ENCODE results near the gene EXTL1.

EXTL1 gene

DNA sequence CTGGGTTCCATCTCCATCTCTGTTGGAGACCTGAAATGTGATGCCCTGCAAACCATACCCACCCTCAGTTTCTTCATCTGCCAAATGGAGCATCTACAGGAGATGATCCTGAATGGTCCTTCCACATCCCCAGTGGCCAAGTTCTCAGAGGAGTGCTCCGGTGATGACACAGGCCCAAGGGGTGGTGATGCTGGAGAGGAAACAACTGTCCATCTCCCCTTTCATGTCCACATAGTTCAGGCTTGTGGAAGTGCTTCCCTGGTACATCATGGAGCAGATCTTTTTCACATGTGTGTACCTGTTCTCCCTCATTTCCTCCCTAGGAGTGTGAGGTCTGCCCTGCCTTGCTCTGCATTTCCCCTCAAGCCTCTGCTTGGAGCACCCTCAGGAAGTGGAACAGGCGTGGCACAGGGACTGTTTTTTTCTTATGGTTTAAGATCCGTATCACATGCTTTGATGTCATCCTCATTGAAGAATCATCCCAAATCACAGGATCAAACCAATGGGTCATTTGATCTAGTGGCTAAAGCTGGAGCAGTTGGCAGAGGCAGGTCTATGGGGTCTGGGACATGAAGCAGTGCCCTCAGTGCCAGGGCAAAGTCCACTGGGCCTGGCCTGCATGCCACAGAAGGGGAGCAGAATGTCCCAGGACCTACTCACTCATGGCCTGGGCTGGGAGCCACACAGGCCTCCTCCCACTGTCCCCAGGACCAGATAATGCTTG is 54.0 kb downstream of the EXTL1 start:
- no peak for DNase-seq

DNA sequence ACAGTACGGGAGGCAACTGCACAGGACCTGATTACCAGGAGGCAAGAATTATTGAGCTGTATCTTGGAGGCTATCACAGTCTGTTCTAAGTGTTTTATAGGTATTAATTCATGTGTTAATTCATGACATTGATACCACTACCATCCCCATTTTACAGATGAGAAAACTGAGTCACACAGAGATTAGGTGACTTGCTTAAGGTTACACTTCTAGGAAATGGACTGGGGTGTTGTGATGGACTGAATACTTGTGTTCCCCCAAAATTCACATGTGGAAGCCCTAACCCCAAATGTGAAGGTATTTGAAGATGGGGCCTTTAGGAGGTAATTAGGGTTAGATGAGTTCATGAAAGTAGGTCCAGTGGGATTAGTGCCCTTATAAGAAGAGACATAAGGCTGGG is 55.9 kb downstream of the EXTL1 start:
- no peak for DNase-seq

DNA sequence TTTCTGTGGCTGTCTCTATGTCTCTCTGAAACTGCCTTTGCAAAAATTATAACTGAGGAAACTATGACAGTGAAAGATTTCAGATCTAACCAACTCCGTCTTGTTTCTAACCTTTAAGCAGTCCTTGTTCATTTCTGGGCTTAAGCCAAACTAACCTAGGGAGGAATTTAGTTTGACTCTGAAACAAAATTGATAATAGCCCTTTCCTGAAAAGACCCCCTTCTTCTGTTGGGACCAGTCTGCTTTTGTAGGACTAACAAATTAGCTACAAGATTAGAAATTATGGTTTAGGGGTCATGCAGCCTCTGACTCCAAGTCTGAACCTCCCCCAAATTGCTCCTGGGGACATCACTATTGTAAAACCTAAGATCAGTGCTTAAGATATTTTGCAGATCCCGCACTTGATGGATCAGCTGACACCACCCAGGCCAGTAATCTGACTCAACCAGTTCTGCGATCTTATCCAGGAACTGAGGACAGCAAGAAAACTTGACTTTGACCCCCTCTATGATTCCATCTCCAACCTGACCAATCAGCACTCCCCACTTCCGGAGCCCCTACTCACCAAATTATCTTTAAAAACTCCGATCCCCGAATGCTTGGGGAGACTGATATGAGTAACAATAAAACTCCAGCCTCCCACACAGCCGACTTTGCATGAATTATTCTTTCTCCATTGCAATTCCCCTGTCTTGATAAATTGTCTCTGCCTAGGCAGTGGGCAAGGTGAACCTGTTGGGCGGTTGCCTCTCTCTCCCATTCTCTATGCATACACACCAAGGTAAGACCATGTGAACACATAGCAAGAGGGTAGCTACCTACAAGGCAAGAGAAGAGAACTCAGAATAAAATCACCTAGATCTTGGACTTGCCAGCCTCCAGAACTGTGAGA is 57.0 kb downstream of the EXTL1 start:
- no peak for DNase-seq

DNA sequence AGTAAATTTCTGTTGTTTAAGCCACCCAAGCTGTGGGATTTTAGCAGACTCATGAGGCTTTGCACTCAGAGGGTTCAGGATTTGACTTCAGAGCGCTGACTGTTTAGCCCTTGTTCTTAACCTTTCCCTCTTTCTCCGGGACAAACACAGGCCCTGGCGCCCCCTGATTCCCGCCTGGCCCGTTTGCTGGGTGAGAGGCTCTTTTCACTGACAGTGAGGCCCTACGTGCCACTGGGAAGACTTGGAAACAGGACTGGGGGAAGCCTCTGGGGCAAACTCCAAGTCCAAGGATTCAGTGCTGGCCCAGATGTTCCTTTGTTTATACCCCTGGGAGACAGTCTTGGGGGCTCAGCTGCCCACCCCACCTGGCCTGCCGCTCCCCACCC is 57.6 kb downstream of the EXTL1 start:
- no peak for DNase-seq

DNA sequence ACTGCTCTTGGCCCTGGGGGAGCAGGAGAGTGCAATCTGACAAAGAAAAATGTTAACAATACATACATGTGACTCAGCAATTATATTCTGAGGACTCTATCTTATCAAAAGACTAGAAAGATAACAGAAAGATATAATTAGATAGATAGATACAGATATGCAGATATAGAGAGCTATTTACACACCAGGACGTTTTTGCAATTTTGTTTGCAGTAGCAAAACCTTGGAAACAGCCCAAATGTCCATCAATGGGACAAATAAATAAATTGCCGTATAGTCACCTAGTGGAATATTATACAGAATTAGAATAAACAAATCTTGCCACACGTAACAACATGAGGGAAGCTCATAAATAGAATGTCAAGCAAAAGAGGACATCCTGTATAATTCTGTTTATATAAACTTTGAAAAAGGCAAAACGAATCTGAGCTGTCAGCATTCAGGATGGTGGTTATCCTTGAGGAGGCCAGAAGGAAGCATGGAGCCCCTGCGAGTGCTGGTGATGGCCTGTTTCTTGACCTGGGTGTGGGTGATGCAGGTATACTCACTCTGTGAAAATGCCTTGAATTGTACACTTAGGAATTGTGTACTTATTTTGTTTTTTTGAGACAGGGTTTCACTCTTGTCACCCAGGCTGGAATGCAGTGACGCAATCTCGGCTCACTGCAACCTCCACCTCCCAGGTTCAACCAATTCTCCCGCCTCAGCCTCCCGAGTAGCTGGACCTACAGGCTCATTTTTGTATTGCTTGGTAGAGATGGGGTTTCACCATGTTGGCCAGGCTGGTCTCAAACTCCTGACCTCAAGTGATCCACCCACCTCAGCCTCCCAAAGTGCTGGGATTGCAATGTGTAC is 58.6 kb downstream of the EXTL1 start:
- DNase-seq: no peak

DNA sequence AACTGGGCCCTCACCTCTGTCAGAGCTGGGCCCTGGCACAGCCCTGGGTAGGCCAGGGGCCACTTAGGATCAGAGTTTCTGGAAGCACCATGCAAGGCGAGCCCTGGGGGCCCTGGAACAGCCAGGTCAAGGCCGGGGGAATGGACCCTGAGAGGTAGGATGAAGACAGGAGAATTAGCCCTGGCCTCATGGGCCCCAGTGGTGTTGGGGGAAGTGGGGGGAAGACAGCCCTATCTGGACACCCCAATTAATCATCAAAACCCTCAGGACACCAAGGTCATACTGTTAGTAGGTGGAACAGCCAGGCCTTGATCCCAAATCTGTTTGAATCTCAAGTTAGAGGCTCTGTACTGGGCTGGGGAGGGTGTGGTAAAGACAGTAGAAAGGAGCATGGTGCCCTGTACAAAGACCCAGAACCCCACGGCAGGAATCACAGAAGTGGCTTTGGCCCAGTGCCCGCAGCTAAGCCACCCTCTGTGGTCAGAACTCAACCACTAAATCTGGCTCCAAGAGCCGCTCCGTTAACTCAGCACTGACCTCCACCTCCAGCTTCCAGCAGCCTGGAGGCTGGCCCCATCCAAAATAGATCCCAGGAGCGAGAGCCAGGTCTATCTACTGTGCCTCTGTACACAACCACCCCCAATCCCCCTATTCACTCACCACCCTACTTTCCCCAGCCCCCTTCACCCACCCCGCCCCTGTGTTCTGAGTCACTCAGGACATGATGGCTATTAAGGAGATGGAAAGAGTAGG is 59.9 kb downstream of the EXTL1 start:
- no peak for DNase-seq

DNA sequence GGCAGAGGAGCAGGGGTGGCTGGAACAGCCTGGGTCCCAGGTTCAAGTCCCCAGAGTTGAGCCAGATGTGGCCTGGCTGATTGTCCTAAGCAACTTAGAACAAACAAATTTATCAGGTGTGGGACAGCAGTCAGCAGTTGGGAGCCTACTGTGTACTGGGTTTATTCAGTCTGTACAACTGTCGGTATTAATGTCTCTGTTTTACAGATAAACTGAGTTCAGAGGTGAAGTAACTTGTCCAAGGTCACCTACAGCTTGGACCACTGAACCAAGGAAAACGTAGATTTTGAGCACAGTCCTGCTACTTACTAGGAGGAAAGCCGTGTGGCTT is 60.4 kb downstream of the EXTL1 start:
- DNase-seq: no peak

DNA sequence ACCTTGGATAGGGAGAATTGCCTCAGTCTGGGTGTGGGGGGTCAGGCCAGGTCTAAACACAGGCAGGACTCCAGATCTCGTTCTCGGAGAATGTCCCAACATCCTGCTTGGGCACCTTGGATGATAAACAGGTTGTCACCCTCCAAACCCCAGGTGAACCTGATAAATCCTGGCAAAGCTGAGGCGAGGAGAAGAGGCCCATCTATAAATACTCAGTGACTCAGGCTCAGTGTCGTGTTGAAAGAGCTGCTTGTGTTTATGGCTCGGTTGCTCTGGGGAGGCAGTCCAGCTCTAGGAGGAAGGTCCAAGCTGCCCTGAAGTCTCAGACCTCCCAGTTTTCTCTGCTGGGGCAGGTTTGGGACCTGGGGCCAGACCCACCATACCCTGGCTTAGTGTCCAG is 61.6 kb downstream of the EXTL1 start:
- no peak for DNase-seq

DNA sequence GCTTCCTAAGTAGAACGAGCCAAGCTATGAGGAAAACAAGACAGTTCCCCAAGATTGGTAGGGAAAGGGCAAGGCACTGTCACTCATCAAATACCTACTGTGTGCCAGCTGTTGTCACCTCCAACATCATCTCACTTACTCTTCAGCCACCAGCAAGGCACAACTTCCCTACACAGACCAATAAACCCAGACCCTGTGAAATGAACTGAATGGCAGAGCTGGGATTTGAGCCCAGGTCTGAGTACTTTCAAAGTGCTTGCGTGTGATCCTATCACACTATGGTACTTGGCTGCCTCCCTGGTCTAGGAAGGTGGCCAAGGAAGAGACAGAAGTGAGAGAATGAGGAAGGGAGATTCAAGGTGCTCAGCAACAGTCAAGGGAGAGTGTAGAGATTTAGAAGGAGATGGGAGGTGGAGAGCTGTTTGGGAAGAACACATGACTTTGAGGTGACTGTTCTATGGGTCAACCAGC is 62.6 kb downstream of the EXTL1 start:
- no peak for DNase-seq

DNA sequence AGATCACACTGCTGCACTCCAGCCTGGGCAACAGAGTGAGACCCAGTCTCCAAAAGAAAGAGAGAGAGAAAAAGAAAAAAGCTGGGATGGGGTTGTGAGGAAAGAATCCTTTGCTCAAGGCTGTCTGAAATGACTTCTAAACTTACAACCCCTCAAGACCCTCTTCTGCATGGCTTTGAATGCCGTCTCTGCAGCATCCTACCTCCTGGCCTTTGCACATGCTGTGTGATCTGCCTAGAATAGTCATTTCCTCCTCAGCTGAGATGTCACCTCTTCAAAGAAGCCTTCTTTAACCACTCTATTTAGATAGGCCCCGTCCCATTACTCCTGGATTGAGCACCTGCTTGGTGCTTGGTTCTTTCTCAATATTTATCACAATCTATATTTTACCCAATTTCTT is 63.3 kb downstream of the EXTL1 start:
- no peak for DNase-seq

All from fibroblast of skin of scalp (primary cell).